Breast epithelium (tissue), 4 donors: ENCODE data around the gene COMT. TPM values are rescaled to one million over a fixed set of nuclear protein-coding genes. Genes with fewer than 3 reads are reported as not detected.

Experiments used
- DNase-seq, 2 donors: peaks; one replicate each; pipeline ENCODE4 v3.0.0-alpha.2; 2019; ENCODE audit warnings: low spot score in 2 of 2
- H3K27ac ChIP-seq, 2 donors: fragments of 200-600 bp; sonication (generic) in 1 of 2; one replicate each; pipeline ENCODE4 v1.5.1; 2016 to 2019; ENCODE audit warnings: mild to moderate bottlenecking in 1 of 2
- H3K27me3 ChIP-seq, 2 donors: fragments of 200-600 bp; sonication (generic) in 1 of 2; one replicate each; pipeline versions ENCODE4 v1.5.1 to v1.6.0; 2017 to 2019; ENCODE audit warnings: control low read depth in 1 of 2, mild to moderate bottlenecking in 1 of 2
- H3K36me3 ChIP-seq: fragments of 200-600 bp; one replicate; pipeline ENCODE4 v1.5.1; 2019
- H3K4me1 ChIP-seq, 2 donors: fragments of 200-600 bp; sonication (generic); one replicate each; pipeline ENCODE4 v1.5.1; 2016 to 2019; ENCODE audit warnings: control low read depth in 1 of 2
- H3K4me3 ChIP-seq, 3 donors: fragments of 200-600 bp; sonication (generic); 1 replicate in 2 of 3; 2 replicates in 1 of 3; pipeline ENCODE4 v1.5.1; 2016 to 2019; ENCODE audit warnings: mild to moderate bottlenecking in 3 of 3, moderate library complexity in 2 of 3
- H3K9me3 ChIP-seq, 2 donors: fragments of 200-600 bp; sonication (generic) in 1 of 2; one replicate each; pipeline ENCODE4 v1.5.1; 2016 to 2019; ENCODE audit warnings: control low read depth in 1 of 2
- POLR2A ChIP-seq: fragments of 450-650 bp; IDR thresholded peaks from one replicate; pipeline ENCODE4 v1.6.1; 2016; ENCODE audit warnings: antibody characterized with exemption, mild to moderate bottlenecking, moderate library complexity
- POLR2AphosphoS5 ChIP-seq, 3 donors: sonication (generic); formaldehyde crosslinking; IDR thresholded peaks; one replicate each; pipeline ENCODE4 v1.6.1; 2017; ENCODE audit warnings: antibody characterized with exemption in 3 of 3
- intact Hi-C: fragments of 100-400 bp; cut with DNase I; formaldehyde crosslinking; loops from one replicate; pipeline ENCODE4 v1.15.1; 2023; ENCODE audit warnings: low total_unique reads
- total RNA-seq, 3 donors: library from RNA; depleted of rRNA; stranded (reverse); fragments of >200 nt; gene quantifications; one replicate each; pipeline ENCODE4 v1.1.0, GENCODE V29; 2016
- TF ChIP-seq, protein P1 (sequence below), 3 donors: fragments of 450-650 bp; IDR thresholded peaks; one replicate each; pipeline ENCODE4 v1.5.1; 2016 to 2017; ENCODE audit warnings: antibody characterized with exemption in 3 of 3, mild to moderate bottlenecking in 3 of 3, moderate library complexity in 3 of 3

COMT gene
- total RNA-seq, 3 donors from 2014 or later, result 136 to 198 (median 196) TPM

DNA sequence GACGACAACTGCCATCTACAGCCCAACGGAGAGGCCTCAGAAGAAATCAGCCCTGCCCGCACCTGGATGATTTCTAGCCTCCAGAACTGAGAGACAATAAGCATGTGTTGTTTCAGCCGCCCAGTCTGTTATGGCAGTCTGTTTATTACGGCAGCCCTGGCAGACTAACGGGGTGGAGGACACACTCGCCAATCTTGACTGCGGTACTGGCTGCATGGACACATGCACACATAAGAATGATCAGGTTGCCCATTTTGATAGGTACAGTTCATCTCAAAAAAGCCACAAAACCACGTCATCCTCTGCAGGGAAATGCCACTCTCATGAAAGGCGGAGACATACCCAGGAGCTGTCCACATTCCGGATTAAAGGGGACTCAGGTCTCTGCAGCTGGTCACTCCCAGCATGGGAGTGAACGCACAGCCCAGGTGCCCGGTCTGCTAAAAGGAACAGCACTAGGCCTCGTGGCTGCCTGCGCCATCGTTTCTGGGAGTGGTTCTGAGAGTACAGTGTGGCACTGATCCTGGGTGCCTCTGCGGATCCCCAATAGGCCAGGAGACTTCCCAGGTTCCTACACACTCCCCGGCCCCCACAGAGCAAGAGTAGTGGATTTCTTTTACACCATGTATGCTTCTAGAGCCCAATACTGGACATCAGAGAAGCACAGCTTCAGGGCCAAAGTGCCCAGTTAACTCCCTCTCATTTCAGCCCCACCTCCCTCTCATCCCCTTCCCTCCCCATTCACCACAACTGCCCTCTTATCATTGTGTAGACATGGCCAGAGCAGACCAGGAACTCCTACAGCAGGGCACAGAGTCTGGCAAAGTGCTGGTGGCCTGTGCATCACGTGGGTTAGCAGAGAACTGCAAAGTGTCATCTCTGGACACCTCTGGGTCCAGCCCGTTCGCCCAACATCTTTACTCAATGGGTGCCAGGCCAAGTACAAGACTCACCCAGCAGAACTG lies 11.7 kb upstream of the COMT start:
- Histone ChIP-seq H3K9me3 (no peaks in the 10 kb centered on the region), H3K36me3 (no peaks in the 10 kb centered on the region), H3K27ac (no peak overlapping the region), H3K4me1 (no peaks in the 10 kb centered on the region), H3K4me3 (no peak overlapping the region), H3K27me3 (no peaks in the 10 kb centered on the region)
- intact Hi-C loops, result loop anchor here (2.0 kb wide), 1 partner anchor 69 kb away; no protein-coding TSS in a partner anchor
- DNase-seq, result no peak
- TF ChIP-seq, protein P1, sequence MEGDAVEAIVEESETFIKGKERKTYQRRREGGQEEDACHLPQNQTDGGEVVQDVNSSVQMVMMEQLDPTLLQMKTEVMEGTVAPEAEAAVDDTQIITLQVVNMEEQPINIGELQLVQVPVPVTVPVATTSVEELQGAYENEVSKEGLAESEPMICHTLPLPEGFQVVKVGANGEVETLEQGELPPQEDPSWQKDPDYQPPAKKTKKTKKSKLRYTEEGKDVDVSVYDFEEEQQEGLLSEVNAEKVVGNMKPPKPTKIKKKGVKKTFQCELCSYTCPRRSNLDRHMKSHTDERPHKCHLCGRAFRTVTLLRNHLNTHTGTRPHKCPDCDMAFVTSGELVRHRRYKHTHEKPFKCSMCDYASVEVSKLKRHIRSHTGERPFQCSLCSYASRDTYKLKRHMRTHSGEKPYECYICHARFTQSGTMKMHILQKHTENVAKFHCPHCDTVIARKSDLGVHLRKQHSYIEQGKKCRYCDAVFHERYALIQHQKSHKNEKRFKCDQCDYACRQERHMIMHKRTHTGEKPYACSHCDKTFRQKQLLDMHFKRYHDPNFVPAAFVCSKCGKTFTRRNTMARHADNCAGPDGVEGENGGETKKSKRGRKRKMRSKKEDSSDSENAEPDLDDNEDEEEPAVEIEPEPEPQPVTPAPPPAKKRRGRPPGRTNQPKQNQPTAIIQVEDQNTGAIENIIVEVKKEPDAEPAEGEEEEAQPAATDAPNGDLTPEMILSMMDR (IDR thresholded peaks at IDR 0.05), result no peak
- TF ChIP-seq POLR2A (no peak), POLR2AphosphoS5 (IDR thresholded peaks at IDR 0.05) (no peak)

DNA sequence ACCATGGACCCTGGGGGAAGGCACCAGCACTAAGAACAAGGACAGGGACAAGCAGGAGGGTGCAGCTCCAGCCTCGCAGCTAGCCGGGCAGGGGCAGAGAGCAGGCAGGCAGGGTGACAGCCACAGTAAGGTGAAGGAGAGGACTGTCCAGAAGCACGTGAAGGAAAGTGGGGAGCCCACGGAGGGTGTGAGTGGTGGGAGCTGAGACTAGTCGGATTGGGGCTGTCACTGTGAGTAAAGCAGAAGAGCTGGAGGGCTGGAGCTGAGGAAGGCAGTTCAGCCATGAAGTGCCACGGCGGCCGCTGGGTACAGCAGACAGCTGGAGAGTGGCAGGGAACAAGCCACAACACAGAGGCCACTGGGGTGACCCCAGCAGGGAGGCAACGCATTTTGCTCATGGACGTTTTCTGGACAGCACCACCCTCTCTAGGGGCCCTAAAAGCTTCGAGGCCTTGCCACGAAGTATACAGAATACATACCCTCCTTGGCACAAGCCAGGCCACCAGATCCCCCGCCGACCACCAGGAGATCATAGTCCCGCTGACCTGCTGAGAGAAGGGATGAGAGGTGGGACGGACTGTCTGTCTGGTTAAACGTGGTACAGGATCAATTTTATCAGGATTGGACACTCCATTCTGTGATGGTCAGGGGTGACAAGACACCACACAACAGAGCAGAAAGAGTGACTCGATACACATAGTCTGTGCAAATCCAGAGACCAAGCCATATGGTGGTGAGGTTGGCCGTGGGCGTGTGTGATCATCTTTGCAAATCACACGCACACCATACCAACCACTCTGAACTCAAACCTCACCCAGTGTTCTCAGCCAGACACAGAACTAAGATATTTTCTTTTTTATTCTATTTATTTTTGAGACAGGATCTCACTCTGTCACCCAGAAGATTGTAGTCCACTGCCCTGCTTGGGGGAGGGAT lies 10.8 kb upstream of the COMT start:
- TF ChIP-seq, protein P1 (IDR thresholded peaks at IDR 0.05), result no peak
- TF ChIP-seq POLR2A (no peak), POLR2AphosphoS5 (IDR thresholded peaks at IDR 0.05) (no peak)
- no peak for DNase-seq
- no peaks in the 10 kb centered on the region for H3K27me3 ChIP-seq
- H3K4me1 ChIP-seq, result no peaks in the 10 kb centered on the region
- intact Hi-C loops, result loop anchor here (2.0 kb wide), 1 partner anchor 70 kb away; no protein-coding TSS in a partner anchor
- H3K9me3 ChIP-seq, result no peaks in the 10 kb centered on the region
- no peak overlapping the region for H3K4me3 ChIP-seq
- H3K36me3 ChIP-seq, result no peaks in the 10 kb centered on the region
- no peak overlapping the region for H3K27ac ChIP-seq

DNA sequence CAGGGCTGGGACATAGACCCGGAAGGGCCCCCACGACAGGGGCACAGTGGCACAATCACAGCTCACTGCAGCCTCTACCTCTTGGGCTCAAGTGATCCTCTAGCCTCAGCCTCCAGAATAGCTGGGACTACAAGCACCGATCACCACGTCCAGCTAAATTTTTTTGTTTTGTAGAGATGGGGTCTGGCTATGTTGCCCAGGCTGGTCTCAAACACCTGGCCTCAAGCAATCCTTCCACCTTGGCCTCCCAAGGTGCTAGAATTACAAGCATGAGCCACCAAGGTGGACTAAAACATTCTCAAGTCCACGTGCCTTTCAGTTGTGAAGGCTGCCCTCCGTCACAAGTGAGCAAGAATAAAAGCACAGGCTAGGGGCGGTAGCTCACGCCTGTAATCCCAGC lies 10.1 kb upstream of the COMT start:
- Histone ChIP-seq H3K9me3 (no peaks in the 10 kb centered on the region), H3K27me3 (no peaks in the 10 kb centered on the region), H3K27ac (no peak overlapping the region), H3K4me3 (no peak overlapping the region), H3K4me1 (no peaks in the 10 kb centered on the region), H3K36me3 (no peaks in the 10 kb centered on the region)
- DNase-seq, result no peak
- intact Hi-C loops, result loop anchor here (2.0 kb wide), 1 partner anchor 71 kb away; no protein-coding TSS in a partner anchor
- TF ChIP-seq, protein P1 (IDR thresholded peaks at IDR 0.05), result no peak

DNA sequence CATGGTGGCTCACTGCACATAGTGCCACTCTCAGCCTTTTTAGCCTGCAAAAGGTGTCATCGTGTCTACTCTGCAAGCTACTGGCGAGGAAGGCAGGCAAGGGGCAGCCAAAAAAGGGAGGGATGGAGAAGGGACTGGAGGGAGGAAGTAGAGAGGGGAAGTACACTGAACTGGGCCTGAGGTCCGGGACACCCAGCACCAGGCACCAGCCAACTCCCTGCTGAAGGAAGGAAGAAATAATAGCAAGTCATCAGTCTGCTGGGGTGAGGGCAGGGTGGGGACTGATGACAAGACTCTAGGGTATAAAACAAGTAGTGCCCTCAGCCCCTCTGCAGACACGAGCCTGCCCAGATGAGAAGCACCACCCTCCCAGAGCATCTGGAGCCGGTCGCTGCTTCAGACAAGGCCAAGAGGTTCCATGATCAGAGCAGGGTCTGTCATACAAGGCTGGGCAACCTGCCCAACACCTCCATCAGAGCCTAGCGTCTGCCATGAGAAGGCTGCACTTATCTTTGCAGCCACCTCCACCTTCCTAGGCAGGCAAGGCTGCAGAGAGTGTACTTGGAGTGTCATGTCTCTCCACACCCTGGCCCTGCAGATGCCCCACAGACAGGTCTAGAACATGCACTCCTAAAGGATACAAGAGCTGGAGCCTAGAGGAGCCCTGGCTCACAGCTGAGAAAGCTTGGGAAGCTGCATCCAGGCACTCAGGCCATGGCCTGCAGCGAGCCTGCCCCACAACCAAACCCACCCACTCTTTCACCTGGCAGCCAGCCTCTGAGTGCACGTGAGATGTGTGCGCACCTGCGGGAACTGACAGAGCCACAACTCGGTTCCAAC lies 9.0 kb upstream of the COMT start:
- Histone ChIP-seq H3K27me3 (no peaks in the 10 kb centered on the region), H3K27ac (no peak overlapping the region), H3K36me3 (no peaks in the 10 kb centered on the region), H3K4me1 (no peaks in the 10 kb centered on the region), H3K4me3 (no peak overlapping the region), H3K9me3 (no peaks in the 10 kb centered on the region)
- no peak for TF ChIP-seq POLR2AphosphoS5 (IDR thresholded peaks at IDR 0.05)
- TF ChIP-seq, protein P1 (IDR thresholded peaks at IDR 0.05), result no peak
- no peak for TF ChIP-seq POLR2A
- intact Hi-C loops, result loop anchor here (1.0 kb wide), 1 partner anchor 36 kb away; no protein-coding TSS in a partner anchor
- no peak for DNase-seq
